OCI-M2 (cell line): ENCODE results near the gene RANBP2.

ENCODE experiments used
- DNase-seq: peaks from one replicate; lab custom pipeline; 2025; ENCODE audit not compliant: unreplicated experiment; lab: John Stamatoyannopoulos, UW

RANBP2 gene

DNA sequence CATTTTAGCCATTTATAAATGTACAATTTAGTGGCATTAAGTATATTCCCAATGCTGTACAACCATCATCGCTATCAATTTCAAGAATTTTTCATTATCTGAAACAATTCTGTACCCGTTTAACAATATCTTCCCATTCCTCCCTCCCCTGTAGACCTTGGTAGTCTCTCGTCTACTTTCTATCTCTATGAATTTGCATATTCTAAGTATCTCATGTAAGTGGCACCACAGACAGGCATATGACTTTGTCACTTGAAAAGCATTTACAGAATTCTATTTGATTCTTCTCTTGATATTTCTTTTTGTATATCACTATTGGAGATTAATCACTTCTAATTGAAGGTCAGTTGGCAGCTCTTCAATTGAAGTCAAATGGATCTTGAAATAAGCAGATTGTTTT lies 115.3 kb downstream of the RANBP2 start:
- DNase-seq: no peak

DNA sequence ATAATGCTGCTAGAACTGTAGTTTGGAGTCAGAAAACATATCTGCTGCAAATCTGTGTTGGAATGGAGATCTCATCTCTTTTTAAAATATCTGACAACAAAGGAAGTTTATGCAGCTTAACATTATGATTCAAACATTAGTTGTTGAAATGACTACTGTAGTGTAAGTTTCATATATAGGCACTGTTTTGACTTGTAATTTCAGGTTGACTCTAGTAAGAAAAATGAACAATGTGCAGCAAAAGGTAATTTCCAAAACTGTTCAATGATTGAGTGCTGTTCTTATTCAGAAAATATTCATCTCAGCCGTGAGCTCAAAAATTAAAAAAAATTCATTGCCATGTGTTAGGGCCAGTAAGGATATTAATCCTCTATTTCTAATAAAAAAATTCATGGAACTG lies 115.8 kb downstream of the RANBP2 start:
- DNase-seq: no peak
